NOMO-1 treated with DMSO at 0.1 percent for 48 hours (cell line): ENCODE measurements around the gene H1-8.
A peak's percentile ranks its signal among the peaks of the same experiment; 100 is the strongest.
"Not testable (repeated sequence)": the region's sequence is repeated elsewhere in the genome, so short reads cannot be mapped to it uniquely, and the experiment has no call there.

ENCODE experiments used
- DNase-seq: peaks from one replicate; lab custom pipeline; 2025; ENCODE audit not compliant: unreplicated experiment; lab: John Stamatoyannopoulos, UW

The H1-8 gene

DNA sequence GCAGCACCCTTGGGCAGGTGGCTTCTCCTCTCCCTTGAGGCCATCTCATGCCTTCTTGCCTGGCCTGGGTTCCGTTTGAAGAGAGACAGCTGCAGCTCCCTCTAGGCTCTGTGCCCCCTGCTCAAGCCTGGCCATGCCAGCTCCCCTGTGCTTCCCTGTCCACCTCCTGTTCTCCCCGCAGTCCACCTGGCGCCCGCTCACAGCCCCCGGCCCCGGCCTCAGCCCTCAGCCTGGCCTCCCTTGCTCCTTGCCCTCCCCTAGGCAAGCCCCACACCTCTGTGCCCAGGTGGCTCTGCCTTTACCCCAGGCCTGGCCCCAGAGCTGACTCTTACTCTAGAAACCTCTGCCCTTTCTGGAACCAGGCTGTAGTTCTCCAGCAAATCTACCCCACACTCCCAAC lies 28.4 kb upstream of the H1-8 start:
- DNase-seq: no peak

DNA sequence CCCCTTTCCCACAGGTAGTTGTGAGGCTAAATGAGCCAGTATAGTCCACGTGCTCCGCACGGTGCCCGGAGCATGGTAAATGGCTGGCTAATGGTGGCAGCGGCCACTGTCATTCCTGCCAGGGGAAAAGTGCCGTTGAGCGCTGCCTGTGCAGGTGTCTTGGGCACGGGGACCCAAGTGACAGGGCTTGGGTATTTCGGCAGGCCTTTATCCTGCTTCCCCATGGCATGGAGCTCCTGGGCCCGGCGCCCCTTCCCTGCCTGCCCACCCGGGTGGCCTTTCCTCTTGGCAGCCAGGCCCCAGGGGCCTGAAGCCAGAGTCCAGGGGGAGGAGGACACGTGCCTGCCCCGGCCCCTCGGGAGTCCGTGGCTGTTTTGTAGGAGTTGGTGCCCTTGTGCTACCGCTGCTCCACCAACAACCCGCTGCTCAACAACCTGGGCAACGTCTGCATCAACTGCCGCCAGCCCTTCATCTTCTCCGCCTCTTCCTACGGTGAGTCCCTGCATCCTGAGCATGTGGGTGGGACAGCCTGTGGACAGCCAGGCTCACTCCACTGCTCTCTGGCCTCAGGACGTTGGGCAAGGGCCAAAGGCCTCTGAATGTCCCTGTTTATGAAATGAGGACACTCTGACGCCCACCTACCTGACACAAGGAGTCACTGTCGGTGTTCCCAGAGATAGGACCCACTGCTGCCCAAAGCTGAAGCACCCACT lies 27.7 kb upstream of the H1-8 start:
- DNase-seq: not testable (repeated sequence)

DNA sequence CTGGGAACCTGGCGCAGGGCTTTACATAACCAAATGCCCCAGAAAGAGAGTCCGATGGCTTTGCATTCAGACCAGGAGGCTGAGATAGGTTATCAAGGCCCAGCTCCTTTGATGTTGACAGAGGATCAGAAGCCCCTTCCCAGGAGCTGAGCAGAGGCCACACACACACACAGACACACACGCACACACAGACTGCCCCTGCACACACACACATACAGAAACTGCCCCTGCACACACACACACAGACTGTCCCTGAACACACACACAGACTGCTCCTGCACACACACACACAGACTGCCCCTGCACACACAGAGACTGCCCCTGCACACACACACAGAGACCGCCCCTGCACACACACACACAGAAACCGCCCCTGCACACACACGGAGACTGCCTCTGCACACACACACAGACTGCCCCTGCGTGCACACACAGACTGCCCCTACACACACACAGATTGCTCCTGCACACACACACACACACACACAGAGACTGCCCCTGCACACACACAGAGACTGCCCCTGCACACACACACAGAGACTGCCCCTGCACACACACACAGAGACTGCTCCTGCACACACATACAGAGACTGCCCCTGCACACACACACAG lies 27.0 kb upstream of the H1-8 start:
- not testable (repeated sequence) for DNase-seq

DNA sequence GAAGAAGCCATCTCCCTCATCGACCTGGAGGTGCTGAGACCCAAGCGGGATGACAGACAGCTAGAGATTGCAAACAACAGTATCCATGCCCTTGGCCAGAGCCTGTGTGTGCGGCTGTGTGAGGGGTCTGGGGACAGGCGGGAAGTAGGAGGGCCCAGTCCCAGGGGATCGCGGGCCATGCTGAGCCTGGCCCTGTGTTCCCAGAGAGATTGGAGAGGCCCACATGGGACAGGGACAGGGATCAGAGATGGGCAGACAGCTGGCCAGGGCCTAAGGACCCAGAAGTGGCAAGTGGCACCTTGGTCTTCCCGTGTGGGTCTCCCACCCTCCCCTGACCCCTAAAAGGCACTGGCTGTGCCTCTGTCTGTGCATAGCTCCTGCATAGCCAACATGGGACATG lies 25.5 kb upstream of the H1-8 start:
- no peak for DNase-seq

DNA sequence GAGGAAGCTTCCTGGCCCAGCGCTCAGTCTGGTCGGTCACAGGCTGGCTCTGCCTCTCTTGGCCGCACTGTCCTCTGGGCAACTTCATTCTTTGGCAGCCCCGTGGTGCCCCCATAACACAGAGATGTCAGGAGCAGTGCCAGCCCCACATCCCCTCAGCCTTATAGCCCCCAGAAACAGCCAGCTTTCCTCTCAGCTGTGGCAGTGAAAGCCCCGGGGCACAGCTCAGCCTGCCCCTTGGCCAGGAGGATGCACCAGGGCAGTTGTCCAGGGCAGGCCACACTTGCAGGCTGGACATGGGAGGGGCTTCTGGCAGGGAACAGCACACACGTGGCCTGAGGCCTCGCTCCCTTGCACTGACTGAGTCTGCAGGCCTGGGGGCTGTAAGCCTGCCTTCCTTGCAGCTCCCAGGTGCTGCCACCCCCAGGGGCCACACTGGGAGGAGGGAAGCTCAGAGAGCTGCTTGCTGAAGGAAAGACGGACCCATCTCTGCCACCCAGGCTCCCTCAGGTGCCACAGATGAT lies 24.9 kb upstream of the H1-8 start:
- DNase-seq: no peak

DNA sequence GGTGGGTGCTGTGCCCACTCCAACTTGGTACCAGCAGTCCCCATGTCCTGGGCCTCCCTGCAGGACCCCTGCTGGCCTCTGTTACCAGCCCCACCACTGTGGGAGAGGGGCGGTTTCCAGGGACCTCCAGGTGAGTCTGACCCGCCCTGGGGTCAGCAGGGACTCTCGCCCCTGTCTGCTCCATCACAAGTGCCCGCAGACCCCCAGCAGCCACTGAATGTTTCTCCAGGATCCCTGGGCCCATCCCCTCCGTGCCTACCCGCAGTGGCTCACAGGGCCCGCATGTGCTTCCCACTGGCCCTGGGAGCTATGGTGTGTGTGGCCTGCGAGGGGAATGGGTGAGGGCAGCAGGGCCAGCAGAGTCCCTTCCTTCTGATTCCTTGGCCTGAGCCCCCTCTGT lies 24.4 kb upstream of the H1-8 start:
- DNase-seq: no peak

DNA sequence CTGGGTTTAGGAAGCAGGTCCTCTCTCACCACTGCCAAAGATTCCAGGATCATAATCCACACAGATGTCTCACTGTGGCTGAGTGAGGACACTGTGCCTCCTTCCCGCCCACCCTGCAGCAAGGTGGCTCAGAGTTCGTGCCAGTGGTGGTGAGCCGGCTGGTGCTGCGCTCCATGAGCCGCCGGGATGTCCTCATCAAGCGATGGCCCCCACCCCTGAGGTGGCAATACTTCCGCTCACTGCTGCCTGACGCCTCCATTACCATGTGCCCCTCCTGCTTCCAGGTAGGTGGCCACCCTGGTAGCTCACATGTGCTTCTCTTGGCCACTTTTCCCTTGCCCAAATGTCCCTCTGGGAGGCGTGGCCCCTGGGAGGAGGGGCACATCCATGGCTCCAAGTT lies 23.5 kb upstream of the H1-8 start:
- no peak for DNase-seq

DNA sequence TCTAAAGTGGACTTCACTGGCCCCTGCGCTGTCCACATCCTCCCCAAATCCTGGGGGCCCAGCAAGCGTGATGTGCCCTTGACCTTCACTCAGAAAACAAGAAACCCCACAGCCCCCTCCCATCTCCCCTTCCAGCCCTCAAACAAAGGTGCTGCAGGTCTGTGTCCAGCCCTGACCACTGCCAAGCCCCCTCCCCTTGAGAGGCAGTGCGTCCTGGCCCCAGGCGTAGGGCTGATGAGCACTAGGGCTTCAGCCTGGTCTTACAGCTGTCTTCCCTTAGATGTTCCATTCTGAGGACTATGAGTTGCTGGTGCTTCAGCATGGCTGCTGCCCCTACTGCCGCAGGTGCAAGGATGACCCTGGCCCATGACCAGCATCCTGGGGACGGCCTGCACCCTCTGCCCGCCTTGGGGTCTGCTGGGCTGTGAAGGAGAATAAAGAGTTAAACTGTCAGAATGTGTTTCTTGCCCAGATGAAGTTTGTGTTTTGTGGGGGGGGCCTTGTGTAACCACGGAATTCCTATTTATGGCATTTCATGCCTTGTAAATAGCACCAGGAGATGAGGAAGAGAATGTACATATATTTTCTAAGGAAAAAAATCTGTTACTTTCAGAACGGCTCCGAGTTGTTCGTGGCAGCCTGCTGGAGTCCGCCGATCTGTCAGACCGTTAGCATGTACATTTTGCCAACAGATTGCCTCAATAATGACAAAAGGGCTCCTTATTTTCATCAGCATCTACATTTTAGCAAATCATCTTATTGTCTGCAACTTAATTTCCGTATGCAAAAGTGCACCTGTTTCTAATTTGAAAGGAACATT lies 22.9 kb upstream of the H1-8 start:
- DNase-seq: no peak

DNA sequence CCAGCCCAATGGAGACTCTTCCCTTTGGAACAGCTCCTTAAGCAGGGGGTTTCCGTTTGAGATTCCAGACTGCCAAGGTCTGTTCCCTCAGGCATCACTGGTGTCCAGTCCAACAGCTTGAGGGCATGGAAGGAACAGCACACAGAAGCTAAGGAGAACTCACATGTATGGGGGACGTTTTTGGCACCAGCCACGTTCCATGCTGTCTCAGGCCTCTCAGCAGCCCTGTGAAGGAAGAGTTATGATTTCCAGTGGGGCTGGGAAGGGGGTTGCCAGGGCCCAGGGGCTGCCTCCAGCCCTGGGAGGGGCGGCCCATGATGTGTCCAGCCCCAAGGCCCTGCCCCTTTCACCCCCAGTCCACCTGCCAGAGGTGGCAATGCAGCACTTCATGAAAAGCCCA lies 22.0 kb upstream of the H1-8 start:
- DNase-seq: no peak

DNA sequence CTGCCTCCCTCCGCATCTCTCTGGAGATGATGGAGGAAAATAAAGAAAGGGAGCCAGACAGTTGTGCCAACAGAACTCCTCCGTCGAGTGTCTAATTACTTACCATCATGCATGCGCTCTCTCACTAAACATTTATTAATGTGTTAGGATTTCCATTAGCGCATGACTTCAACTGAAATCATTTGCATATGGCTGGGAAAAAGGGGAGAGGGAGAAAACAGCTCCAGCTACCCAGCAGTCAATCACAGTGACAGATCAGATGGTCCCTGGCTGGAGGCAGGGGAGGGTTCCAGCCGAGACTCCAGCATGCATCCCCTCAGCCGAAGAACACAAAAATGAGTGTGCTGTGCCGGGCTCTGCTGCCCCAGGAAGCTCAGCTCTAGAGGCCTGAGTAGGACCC lies 21.4 kb upstream of the H1-8 start:
- no peak for DNase-seq

DNA sequence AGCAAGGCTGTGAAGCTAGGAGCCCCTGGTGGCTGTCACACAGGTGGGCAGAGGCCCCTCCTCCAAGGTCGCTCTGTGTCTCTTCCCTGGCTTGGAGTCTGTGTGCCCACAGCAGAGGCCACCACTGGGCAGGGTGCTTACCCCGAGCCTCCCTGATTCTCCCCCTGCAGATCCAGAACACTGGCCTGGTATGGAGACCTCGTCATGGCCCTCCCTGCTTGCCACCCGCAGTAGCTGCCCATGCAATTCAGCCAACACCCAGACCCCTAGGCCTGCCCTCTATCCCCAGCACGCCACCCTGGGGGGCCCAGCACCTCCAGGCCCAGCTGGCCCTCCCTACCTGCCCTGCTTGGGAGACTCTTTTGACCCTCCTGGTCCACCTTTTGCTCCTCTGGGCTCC lies 20.0 kb upstream of the H1-8 start:
- DNase-seq: no peak

DNA sequence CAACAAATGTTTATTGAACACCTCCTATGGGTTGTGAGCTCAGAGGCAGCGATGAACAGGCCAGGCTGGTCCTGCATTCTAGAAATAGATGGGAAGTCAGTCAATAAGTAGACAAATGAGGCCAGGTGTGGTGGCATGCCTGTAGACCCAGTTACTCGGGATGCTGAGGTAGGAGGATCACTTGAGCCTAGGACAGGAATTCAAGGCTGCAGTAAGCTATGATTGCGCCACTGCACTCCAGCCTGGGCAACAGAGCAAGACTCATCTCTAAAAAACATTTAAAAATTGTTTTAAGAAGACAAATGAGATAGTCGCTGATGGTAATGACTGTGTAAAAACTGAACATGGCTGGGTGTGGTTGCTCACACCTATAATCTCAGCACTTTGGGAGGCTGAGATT lies 18.9 kb upstream of the H1-8 start:
- no peak for DNase-seq

DNA sequence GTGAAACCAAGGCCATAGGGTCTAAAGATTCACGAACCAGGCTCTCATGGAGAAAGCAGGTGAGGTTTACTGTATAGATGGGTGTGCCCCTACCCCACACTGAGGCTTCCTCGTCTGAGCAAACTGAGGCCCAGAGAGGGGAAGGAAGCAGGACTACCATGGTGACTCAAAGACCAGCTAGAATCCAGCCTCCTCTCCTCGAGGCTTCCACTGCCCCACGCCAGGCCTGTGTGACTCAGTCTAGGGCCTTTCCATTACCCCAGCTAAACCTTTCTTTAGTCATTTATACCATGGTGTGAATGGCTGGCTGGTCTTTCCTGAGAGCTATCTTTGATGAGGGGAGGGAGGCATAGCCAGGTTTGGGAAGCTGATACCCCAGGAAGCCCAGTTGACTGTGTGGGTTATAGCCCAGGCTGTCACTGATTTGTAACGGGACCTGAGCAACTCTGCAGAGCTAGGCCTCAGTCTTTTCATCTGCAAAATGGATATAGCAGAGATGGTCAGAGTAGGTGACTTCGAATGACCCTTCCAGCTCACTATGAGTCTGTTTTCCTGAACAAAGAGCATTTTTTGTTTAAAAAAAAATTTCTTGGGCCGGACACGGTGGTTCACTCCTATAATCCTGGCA lies 17.5 kb upstream of the H1-8 start:
- DNase-seq: no peak

DNA sequence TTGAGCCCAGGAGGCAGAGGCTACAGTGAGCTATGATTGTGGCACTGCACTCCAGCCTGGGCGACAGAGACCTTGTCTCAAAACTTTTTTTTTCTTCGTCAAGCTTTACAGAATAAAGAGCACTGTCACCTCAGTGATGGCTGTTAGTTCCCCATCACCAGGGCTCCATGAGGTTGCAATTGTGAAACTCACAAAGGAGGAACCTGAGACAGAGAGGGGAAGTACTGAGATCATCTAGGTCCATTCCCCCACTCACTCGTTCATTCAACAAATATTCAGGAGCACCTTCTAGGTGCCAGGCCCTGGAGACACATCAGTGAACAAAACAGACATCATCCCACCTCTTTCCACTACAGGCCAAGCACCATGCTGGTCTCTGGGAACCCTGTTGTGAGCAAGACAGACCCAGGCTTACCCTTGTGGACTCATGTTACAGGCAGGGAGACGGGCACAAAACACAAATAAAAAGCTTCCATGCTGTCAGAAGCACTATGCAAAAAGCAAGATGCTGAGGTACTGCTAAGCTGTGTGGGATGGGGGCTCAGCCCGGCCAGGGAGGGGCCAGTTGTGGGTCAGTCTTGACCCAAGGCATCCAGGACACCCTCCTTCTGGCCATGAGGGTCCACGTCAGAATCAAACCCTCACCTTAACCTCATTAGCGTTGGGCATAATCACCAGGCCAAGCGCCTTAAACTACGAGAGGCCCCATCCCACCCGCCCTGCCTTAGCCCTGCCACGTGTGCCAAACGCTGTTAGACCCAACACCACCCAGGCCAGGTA lies 16.7 kb upstream of the H1-8 start:
- DNase-seq: peak; percentile 99

DNA sequence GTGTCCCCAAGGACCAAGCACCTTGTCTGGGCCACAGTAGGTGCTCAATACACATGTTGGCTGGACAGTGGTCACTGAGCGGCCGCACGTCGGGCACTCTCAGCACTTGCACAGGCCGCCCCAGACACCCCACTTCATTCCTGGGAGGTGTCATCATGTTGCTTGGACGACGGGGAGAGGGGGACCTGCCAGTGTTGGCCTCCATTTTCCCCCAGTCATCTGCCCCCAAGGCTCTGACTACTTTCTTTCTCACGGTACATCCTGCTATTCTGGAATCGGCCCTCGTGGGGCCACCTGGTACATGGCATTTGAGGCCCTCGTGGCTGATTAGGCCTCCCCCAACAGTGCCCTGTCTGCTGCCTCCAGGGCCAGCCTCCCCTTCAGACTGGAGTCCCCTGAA lies 15.7 kb upstream of the H1-8 start:
- DNase-seq: no peak

DNA sequence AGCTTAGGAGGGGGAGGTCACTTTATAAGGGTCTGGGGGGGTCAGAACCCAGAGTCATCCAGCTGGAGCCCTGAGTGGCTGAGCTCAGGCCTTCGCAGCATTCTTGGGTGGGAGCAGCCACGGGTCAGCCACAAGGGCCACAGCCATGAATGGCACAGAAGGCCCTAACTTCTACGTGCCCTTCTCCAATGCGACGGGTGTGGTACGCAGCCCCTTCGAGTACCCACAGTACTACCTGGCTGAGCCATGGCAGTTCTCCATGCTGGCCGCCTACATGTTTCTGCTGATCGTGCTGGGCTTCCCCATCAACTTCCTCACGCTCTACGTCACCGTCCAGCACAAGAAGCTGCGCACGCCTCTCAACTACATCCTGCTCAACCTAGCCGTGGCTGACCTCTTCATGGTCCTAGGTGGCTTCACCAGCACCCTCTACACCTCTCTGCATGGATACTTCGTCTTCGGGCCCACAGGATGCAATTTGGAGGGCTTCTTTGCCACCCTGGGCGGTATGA lies 14.3 kb upstream of the H1-8 start, which contains the start of gene RHO:
TSS of gene RHO (plus strand) at position 51 of the 512 bp plus-strand sequence. CDS start at position 146, 95 bp downstream.
- no peak for DNase-seq

DNA sequence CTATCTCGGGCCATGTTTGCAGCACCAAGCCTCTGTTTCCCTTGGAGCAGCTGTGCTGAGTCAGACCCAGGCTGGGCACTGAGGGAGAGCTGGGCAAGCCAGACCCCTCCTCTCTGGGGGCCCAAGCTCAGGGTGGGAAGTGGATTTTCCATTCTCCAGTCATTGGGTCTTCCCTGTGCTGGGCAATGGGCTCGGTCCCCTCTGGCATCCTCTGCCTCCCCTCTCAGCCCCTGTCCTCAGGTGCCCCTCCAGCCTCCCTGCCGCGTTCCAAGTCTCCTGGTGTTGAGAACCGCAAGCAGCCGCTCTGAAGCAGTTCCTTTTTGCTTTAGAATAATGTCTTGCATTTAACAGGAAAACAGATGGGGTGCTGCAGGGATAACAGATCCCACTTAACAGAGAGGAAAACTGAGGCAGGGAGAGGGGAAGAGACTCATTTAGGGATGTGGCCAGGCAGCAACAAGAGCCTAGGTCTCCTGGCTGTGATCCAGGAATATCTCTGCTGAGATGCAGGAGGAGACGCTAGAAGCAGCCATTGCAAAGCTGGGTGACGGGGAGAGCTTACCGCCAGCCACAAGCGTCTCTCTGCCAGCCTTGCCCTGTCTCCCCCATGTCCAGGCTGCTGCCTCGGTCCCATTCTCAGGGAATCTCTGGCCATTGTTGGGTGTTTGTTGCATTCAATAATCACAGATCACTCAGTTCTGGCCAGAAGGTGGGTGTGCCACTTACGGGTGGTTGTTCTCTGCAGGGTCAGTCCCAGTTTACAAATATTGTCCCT lies 13.4 kb upstream of the H1-8 start:
- DNase-seq: no peak

DNA sequence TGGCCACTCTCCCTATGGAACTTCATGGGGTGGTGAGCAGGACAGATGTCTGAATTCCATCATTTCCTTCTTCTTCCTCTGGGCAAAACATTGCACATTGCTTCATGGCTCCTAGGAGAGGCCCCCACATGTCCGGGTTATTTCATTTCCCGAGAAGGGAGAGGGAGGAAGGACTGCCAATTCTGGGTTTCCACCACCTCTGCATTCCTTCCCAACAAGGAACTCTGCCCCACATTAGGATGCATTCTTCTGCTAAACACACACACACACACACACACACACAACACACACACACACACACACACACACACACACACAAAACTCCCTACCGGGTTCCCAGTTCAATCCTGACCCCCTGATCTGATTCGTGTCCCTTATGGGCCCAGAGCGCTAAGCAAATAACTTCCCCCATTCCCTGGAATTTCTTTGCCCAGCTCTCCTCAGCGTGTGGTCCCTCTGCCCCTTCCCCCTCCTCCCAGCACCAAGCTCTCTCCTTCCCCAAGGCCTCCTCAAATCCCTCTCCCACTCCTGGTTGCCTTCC lies 12.7 kb upstream of the H1-8 start:
- no peak for DNase-seq

DNA sequence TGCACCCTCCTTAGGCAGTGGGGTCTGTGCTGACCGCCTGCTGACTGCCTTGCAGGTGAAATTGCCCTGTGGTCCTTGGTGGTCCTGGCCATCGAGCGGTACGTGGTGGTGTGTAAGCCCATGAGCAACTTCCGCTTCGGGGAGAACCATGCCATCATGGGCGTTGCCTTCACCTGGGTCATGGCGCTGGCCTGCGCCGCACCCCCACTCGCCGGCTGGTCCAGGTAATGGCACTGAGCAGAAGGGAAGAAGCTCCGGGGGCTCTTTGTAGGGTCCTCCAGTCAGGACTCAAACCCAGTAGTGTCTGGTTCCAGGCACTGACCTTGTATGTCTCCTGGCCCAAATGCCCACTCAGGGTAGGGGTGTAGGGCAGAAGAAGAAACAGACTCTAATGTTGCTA lies 12.2 kb upstream of the H1-8 start:
- DNase-seq: no peak
